Neural cell (in vitro differentiated cells): Measurements from ENCODE around the gene P2RX2. TPM values are rescaled to one million over a fixed set of nuclear protein-coding genes. Genes with fewer than 3 reads are reported as not detected.

Experiments
- H2AFZ ChIP-seq: fragments of 200-600, 300-800 bp; sonication (generic), shearing (Covaris generic); 2 replicates; pipeline ENCODE4 v1.6.0; 2014; ENCODE audit warnings: low read depth, mild to moderate bottlenecking, antibody characterized with exemption, low read length, moderate library complexity
- H3F3A ChIP-seq: fragments of 200-600 bp; shearing (Covaris generic); 2 replicates; pipeline ENCODE4 v1.6.1; 2016; ENCODE audit warnings: mild to moderate bottlenecking, moderate library complexity, mixed read lengths, antibody characterized with exemption, low read length; ENCODE audit not compliant: insufficient read depth, poor library complexity, severe bottlenecking
- H3K27ac ChIP-seq: fragments of 200-600, 300-800 bp; sonication (generic), shearing (Covaris generic); 2 replicates; pipeline ENCODE4 v1.5.1; 2014; ENCODE audit warnings: mild to moderate bottlenecking, low read length, moderate library complexity
- H3K27me3 ChIP-seq: fragments of 300-800, 200-600 bp; sonication (generic), shearing (Covaris generic); 2 replicates; pipeline ENCODE4 v1.6.0; 2014; ENCODE audit warnings: mild to moderate bottlenecking, low read depth, low read length, moderate library complexity; ENCODE audit not compliant: insufficient read depth
- H3K36me3 ChIP-seq: fragments of 300-800, 200-600 bp; sonication (generic), shearing (Covaris generic); 2 replicates; pipeline ENCODE4 v1.5.1; 2014; ENCODE audit warnings: mild to moderate bottlenecking, antibody characterized with exemption, low read length, moderate library complexity; ENCODE audit not compliant: insufficient read depth
- H3K4me2 ChIP-seq: fragments of 300-800, 200-600 bp; sonication (generic), shearing (Covaris generic); 2 replicates; pipeline ENCODE4 v1.6.0; 2014; ENCODE audit warnings: mild to moderate bottlenecking, low read length
- H3K4me3 ChIP-seq: fragments of 300-800, 200-600 bp; sonication (generic), shearing (Covaris generic); 2 replicates; pipeline ENCODE4 v1.5.1; 2014; ENCODE audit warnings: mild to moderate bottlenecking, low read length, moderate library complexity
- H3K79me2 ChIP-seq: fragments of 200-600 bp; shearing (Covaris generic); replicated peaks from 2 replicates; pipeline ENCODE4 v1.6.0; 2014; ENCODE audit warnings: mild to moderate bottlenecking, low read length, moderate library complexity; ENCODE audit not compliant: insufficient read depth
- H3K9ac ChIP-seq: fragments of 300-800, 200-600 bp; sonication (generic), shearing (Covaris generic); 2 replicates; pipeline ENCODE4 v1.6.1; 2016; ENCODE audit warnings: mild to moderate bottlenecking, low read length, mixed read lengths
- H3K9me2 ChIP-seq: fragments of 200-600 bp; shearing (Covaris generic); 2 replicates; pipeline ENCODE4 v1.6.1; 2016; ENCODE audit warnings: mild to moderate bottlenecking, low read length, mixed read lengths; ENCODE audit not compliant: insufficient read depth
- H3K9me3 ChIP-seq: fragments of 200-600, 300-800 bp; sonication (generic), shearing (Covaris generic); 2 replicates; pipeline ENCODE4 v1.6.1; 2016; ENCODE audit warnings: mild to moderate bottlenecking, mixed run types, low read length, moderate library complexity, mixed read lengths
- H4K20me1 ChIP-seq: fragments of 200-600 bp; shearing (Covaris generic); 2 replicates; pipeline ENCODE4 v1.6.1; 2016; ENCODE audit warnings: mild to moderate bottlenecking, mixed run types; ENCODE audit not compliant: insufficient read depth
- EP300 ChIP-seq: fragments of 450-650 bp; conservative IDR thresholded peaks from 2 replicates; pipeline ENCODE4 v1.6.1; 2014; ENCODE audit warnings: antibody characterized with exemption, mild to moderate bottlenecking, moderate library complexity; ENCODE audit not compliant: poor library complexity, severe bottlenecking
- EZH2 ChIP-seq: fragments of 200-600, 300-800 bp; shearing (Covaris generic), sonication (generic); IDR thresholded peaks from 2 replicates; pipeline ENCODE4 v1.6.1; 2014; ENCODE audit warnings: antibody characterized with exemption, low read length, borderline replicate concordance, mild to moderate bottlenecking; ENCODE audit not compliant: insufficient read depth, poor library complexity, severe bottlenecking
- MXI1 ChIP-seq: fragments of 450-650 bp; conservative IDR thresholded peaks from 2 replicates; pipeline ENCODE4 v1.6.1; 2014; ENCODE audit warnings: antibody characterized with exemption, mild to moderate bottlenecking; ENCODE audit not compliant: poor library complexity, severe bottlenecking
- POLR2AphosphoS5 ChIP-seq: IDR thresholded peaks from 2 replicates; pipeline ENCODE4 v1.6.1; 2012
- RAD21 ChIP-seq: fragments of 450-650 bp; conservative IDR thresholded peaks from 2 replicates; pipeline ENCODE4 v1.6.1; 2014; ENCODE audit warnings: antibody characterized with exemption, mild to moderate bottlenecking, moderate library complexity
- SMC3 ChIP-seq: fragments of 450-650 bp; conservative IDR thresholded peaks from 2 replicates; pipeline ENCODE4 v1.6.1; 2014; ENCODE audit warnings: antibody characterized with exemption, mild to moderate bottlenecking, moderate library complexity; ENCODE audit not compliant: poor library complexity
- TAF1 ChIP-seq: IDR thresholded peaks from 2 replicates; pipeline ENCODE4 v1.6.1; 2012; ENCODE audit warnings: low read depth
- polyA plus RNA-seq: library from polyadenylated mRNA; depleted of rRNA; stranded (reverse); fragments of >200 nt; gene quantifications from 2 replicates; pipeline ENCODE4 v1.2.3, GENCODE V29; 2014
- TF ChIP-seq, protein P1 (sequence below): IDR thresholded peaks from 2 replicates; pipeline ENCODE4 v1.6.1; 2012; ENCODE audit warnings: borderline replicate concordance
- TF ChIP-seq, protein P2 (sequence below): fragments of 450-650 bp; IDR thresholded peaks from 2 replicates; pipeline ENCODE4 v1.5.1; 2014; ENCODE audit warnings: antibody characterized with exemption, mild to moderate bottlenecking, moderate library complexity; ENCODE audit not compliant: poor library complexity, severe bottlenecking

P2RX2 gene
- polyA plus RNA-seq, 1 donor from 2014 or later = not detected

DNA sequence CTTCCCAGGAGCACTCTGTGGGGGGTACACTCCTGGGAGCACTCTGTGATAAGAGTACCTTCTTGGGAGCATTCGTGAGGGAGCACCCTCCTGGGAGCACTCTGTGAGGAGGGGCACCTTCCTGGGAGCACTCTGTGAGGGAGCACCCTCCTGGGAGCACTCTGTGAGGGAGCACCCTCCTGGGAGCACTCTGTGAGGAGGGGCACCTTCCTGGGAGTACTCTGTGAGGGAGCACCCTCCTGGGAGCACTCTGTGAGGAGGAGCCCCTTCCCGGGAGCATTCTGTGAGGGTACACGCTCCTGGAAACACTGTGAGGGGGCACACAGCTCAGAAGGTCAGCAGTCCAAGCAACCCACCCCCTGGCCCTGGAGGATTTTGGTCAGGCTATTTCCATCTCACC lies 30.8 kb upstream of the P2RX2 start:
- Histone ChIP-seq H3K9me2 (no peaks in the 10 kb centered on the region), H3K27ac (no peak overlapping the region), H3K9ac (no peak overlapping the region), H3K36me3 (no peaks in the 10 kb centered on the region), H3K27me3 (no peaks in the 10 kb centered on the region), H3K9me3 (peaks cover 4% of the 10 kb centered on the region), H2AFZ (no peak overlapping the region), H3F3A (no peaks in the 10 kb centered on the region), H3K79me2 (no peaks in the 10 kb centered on the region), H3K4me2 (no peak overlapping the region), H3K4me3 (no peak overlapping the region), H4K20me1 (no peaks in the 10 kb centered on the region)
- TF ChIP-seq TAF1 (no peak), SMC3 (no peak), EZH2 (no peak), MXI1 (no peak), RAD21 (no peak), EP300 (no peak), POLR2AphosphoS5 (no peak)
- TF ChIP-seq, protein P1, sequence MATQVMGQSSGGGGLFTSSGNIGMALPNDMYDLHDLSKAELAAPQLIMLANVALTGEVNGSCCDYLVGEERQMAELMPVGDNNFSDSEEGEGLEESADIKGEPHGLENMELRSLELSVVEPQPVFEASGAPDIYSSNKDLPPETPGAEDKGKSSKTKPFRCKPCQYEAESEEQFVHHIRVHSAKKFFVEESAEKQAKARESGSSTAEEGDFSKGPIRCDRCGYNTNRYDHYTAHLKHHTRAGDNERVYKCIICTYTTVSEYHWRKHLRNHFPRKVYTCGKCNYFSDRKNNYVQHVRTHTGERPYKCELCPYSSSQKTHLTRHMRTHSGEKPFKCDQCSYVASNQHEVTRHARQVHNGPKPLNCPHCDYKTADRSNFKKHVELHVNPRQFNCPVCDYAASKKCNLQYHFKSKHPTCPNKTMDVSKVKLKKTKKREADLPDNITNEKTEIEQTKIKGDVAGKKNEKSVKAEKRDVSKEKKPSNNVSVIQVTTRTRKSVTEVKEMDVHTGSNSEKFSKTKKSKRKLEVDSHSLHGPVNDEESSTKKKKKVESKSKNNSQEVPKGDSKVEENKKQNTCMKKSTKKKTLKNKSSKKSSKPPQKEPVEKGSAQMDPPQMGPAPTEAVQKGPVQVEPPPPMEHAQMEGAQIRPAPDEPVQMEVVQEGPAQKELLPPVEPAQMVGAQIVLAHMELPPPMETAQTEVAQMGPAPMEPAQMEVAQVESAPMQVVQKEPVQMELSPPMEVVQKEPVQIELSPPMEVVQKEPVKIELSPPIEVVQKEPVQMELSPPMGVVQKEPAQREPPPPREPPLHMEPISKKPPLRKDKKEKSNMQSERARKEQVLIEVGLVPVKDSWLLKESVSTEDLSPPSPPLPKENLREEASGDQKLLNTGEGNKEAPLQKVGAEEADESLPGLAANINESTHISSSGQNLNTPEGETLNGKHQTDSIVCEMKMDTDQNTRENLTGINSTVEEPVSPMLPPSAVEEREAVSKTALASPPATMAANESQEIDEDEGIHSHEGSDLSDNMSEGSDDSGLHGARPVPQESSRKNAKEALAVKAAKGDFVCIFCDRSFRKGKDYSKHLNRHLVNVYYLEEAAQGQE = no peak
- TF ChIP-seq, protein P2, sequence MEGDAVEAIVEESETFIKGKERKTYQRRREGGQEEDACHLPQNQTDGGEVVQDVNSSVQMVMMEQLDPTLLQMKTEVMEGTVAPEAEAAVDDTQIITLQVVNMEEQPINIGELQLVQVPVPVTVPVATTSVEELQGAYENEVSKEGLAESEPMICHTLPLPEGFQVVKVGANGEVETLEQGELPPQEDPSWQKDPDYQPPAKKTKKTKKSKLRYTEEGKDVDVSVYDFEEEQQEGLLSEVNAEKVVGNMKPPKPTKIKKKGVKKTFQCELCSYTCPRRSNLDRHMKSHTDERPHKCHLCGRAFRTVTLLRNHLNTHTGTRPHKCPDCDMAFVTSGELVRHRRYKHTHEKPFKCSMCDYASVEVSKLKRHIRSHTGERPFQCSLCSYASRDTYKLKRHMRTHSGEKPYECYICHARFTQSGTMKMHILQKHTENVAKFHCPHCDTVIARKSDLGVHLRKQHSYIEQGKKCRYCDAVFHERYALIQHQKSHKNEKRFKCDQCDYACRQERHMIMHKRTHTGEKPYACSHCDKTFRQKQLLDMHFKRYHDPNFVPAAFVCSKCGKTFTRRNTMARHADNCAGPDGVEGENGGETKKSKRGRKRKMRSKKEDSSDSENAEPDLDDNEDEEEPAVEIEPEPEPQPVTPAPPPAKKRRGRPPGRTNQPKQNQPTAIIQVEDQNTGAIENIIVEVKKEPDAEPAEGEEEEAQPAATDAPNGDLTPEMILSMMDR = no peak

DNA sequence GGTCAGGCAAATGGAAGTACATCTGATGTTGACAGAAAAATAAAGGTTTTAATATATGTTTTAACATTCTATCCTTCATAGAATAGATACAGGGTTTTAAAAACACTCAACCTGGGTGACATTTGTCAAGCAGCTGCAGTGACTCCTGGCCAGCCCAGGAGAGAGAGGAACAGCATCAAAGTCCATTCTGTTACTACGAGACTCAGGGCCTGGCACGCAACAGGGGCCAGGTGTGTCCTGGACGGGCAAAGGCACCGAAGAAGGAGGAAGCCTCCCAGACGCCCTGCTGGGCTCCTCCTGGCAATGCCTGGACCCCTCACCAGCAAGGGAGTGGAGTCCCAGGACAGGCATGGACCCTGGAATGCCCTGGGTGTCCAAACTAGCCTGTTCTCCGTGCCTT lies 30.3 kb upstream of the P2RX2 start:
- Histone ChIP-seq H3F3A (no peaks in the 10 kb centered on the region), H3K4me2 (no peak overlapping the region), H3K27ac (no peak overlapping the region), H3K9me3 (peaks cover 4% of the 10 kb centered on the region), H3K9ac (no peak overlapping the region), H4K20me1 (no peaks in the 10 kb centered on the region), H3K27me3 (no peaks in the 10 kb centered on the region), H3K36me3 (no peaks in the 10 kb centered on the region), H3K4me3 (no peak overlapping the region), H3K79me2 (no peaks in the 10 kb centered on the region), H2AFZ (no peak overlapping the region), H3K9me2 (no peaks in the 10 kb centered on the region)
- TF ChIP-seq EP300 = no peak
- TF ChIP-seq MXI1 = no peak
- TF ChIP-seq EZH2 = no peak
- no peak for TF ChIP-seq RAD21
- TF ChIP-seq, protein P1 = no peak
- TF ChIP-seq SMC3 = no peak
- no peak for TF ChIP-seq TAF1
- TF ChIP-seq POLR2AphosphoS5 = no peak
- TF ChIP-seq, protein P2 = no peak
